GM23248 (cell line): Measurements from ENCODE around the gene UBE2F.

Source experiments
- EZH2 ChIP-seq: fragments of 200-600 bp; sonication (generic); IDR thresholded peaks from 2 replicates; pipeline ENCODE4 v1.6.1; 2018; ENCODE audit warnings: antibody characterized with exemption, mild to moderate bottlenecking; ENCODE audit not compliant: insufficient read depth, poor library complexity, severe bottlenecking
- EZH2phosphoT487 ChIP-seq: fragments of 200-600 bp; sonication (generic); IDR thresholded peaks from 2 replicates; pipeline ENCODE4 v1.6.1; 2018; ENCODE audit warnings: antibody characterized with exemption, moderate library complexity, mild to moderate bottlenecking, low read depth; ENCODE audit not compliant: insufficient read depth

- no peak for TF ChIP-seq EZH2phosphoT487
- TF ChIP-seq EZH2, result no peak
Measured at GRCh38 chr2:237964578-237965404, 2.0 kb upstream of the UBE2F start.
